GM19452 (cell line): Measurements from ENCODE around the gene ZNF212.
A peak's percentile ranks its signal among the peaks of the same experiment; 100 is the strongest.
"Not testable (repeated sequence)": the region's sequence is repeated elsewhere in the genome, so short reads cannot be mapped to it uniquely, and the experiment has no call there.

ENCODE experiments used
- ATAC-seq: cut with Tn5 transposase; IDR thresholded peaks from one replicate; pipeline ENCODE4 v1.9.1; 2021; ENCODE audit not compliant: unreplicated experiment

Gene ZNF212

DNA sequence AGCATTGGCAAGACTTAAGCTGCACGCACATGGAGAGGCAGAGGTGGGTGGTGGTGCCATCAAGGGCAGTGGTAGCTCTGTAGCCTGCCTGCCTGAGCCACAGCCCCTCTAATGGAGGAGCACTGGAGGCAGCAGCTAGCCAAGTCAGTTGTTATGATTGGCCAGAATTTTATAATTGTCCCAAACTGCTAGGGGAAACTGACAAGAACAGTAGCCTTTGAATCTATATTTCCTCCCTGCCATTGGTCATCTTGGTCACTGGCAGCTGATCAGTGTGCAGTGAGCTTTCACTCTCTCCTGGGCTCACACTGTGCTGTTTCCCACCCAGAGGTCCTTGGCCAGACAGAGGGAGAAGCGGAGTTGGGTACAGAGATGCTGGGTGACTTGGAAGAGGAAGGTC is 12.9 kb downstream of the ZNF212 start:
- ATAC-seq, result no peak

GRCh38 chr7:149253665-149254064 is 14.2 kb downstream of the ZNF212 start:
- ATAC-seq, result no peak

DNA sequence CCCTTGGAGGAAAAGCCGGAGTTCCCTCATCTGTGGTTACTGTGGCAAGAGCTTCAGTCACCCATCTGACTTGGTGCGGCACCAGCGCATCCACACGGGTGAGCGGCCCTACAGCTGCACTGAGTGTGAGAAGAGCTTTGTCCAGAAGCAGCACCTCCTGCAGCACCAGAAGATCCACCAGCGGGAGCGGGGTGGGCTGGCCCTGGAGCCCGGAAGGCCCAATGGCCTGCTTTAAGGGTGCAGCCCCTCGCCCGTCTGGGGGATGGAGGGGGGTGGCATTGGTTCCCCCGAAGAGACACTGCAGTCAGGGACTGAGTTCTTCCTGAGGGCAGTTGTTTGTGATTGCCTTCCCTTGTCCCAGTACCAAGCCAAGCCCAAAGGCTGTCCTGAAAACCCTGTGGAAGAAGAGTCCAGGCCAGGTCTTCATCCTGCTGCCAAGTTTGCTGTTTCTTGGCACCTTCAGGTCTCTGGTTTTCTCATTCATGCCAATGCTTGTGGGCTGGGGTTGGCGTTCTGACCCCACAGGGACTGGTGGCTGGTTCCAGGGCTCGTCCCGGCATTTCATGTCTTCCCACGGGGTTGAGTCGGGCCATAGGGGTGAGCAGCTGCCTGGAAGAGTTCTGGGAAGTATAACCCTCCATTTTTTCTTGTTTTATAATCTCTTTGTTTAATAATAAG is 14.9 kb downstream of the ZNF212 start:
- no peak for ATAC-seq

- no peak for ATAC-seq
Observed at GRCh38 chr7:149255174-149255573, 15.7 kb downstream of the ZNF212 start.

DNA sequence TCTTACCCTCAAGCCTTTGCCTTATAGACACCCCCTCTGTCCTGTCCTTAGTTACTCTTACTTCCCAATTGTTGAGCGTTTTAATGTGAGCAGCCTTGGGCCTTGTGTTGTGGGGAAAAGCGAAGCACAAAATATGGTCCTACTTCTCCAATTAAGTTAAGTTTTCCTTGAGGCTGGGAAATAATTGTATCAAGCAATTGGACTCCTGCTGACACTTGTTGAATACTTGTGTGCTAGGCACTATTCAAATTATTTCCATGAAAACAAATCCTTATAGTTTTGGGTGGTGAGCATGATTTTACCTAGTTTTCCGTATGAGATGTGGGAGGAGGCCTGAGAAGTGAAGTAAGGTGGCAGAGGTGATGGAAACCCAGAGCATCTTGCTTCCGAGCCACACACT is 17.1 kb downstream of the ZNF212 start:
- no peak for ATAC-seq

DNA sequence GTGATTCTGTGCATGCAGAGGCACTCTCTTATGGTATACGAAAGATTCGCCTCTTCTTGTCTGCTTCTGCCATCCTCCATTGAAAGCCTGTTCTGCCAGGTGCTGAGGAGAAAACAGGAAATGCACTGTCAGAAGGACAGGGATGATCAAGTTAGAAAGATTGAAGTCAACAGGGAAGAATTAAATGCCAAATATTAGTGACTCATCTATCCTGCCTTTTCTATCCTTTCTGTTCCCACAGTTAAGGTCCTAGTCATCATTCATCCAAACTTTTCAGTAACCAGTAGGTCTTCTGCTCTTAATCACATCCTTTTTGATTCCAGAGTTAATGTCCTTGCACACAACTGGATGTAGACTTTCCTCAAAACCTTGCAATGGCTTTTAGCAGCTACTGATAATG is 17.7 kb downstream of the ZNF212 start:
- ATAC-seq, result no peak

DNA sequence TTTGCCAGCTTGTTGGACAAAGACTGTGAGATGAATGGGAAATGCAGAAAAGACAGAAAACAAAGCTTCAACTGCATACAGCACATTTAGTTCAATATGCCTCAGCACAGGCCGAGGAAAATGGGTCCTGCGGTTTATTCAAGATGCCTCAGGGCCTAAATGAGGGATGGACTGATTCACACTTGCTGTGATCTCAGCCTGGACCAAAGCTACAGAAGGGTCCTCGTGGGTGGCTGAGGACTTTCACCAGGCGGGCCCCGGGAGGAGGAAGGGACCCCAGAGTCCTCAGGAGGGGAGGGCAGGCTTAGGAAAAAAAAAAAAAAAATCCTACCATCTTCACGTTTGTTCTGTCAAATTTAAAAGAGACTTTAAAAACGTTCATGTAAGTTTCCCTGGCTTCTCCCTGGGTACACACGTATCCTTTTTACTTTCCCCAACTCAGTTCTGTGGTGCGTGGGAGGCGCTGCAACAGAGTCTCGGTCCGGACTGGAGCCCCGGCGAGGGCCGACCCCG is 21.9 kb downstream of the ZNF212 start:
- ATAC-seq, result no peak

- ATAC-seq, result peak; percentile 85
Observed at GRCh38 chr7:149261829-149262617, 22.6 kb downstream of the ZNF212 start, which contains the start of gene ZNF783. Gene ZNF783, plus strand, starts transcription at chr7:149262196. Its CDS starts 138 bp downstream, at chr7:149262334.

GRCh38 chr7:149266451-149266850 is 27.0 kb downstream of the ZNF212 start:
- no peak for ATAC-seq

GRCh38 chr7:149267733-149268132 is 28.3 kb downstream of the ZNF212 start:
- no peak for ATAC-seq

GRCh38 chr7:149274424-149274823 is 35.0 kb downstream of the ZNF212 start:
- ATAC-seq, result not testable (repeated sequence)

DNA sequence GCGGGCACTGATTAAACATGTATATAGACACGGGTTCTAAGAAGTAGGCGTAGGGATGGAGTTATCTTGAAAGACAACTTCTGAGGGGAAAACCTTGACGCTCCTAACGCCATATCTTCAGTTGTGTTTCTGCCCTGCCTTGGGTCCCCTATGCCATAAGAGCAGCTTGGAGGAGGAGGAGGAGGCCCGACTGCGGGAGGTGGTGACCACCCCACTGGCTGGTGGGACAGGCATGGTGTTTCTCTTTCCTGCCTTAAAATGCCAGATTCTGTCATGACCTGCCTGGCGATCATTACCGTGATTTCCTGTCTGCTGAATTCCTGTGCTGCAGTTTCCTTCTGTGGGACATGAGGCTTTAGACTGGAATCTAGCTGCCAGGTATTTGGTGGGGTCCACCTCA is 38.4 kb downstream of the ZNF212 start:
- no peak for ATAC-seq

DNA sequence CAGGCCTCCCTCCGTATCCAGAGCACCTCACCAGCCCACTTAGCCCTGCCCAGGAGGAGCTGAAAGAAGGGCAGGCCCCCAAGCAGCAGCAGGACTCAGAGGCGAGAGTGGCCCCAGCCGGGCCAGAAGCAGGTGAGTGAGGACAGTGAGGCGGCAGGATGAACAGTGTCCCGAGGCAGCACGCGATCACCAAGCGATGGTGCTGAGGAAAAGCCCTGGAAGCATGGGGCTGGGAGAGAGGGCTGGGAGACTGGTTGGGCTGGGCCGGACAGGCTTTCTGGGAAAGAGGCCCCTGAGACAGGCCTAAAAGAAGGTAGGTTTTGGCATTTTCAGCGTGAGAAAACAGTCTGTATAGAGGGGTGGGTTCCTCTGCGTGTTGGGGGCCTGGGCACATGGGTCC is 38.9 kb downstream of the ZNF212 start:
- ATAC-seq, result no peak

DNA sequence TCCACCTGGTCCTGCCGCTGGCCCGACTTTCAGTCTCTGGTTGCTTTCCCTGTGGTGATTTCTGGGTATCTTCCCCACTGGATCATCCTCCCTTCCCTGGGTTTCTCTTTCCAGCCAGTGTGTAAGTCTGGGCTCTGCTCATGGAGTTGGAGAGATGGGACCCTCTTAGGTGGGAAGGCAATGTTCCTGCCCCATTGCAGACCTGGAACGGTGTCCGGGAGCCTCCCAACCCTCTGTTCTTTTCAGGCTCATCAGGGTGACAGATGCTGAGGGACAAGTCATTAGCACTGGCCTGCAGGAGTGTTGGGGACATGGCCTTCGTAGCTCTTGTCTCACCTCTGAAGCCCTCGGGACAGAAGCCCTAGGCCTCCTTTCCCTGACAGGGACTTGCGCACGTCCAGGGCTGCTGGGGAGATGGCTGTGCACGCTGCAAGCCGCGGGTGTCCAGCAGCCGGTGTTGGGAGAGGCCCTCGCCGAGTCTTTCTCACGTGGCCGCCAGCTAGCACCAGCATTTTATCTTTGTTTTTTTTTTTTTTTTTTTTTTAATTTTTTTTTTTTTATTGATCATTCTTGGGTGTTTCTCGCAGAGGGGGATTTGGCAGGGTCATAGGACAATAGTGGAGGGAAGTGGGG is 39.8 kb downstream of the ZNF212 start:
- ATAC-seq, result no peak

GRCh38 chr7:149280151-149280550 is 40.7 kb downstream of the ZNF212 start:
- no peak for ATAC-seq

DNA sequence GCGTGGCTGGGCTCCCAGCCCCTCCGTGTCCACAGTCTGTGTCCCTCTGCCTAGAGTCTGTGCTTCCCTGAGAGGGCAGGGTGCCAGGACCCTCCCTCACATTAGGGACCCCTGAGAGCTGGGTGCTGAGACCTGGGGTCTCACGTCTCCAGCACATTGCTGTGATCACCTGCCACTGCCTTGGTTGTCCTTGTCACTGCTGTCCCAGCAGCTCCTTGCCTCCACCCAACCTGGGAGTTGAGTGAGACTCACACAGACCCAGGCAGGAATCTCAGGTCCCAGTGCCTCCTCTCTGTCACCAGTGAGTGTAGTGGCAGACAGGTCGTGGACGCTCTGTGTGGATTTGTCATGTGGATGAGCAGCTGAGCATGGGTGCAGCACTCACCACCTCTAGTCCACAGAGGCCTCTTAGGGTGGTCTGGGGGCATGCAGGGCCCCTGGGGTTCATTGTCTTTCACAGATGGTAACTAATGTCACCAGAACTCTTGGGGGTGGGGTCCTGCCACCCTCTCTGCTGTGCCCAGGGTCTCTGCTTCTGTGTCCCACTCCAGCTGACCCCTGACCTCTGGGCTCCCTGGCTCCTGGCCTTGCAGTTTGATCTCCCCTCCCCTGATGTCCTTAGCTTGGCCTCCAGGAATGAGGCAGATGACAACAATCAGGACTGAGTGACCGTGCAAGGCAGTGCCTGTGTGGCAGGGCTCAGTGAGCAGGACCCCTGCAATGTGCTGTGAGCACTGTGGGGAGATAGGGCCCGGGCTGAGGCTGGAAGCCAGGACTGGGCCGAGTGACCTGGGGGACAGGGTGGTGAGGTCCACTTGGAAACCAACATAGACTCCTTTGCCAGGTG is 41.4 kb downstream of the ZNF212 start:
- ATAC-seq, result no peak

- no peak for ATAC-seq
Observed at GRCh38 chr7:149281508-149282330, 42.3 kb downstream of the ZNF212 start.

DNA sequence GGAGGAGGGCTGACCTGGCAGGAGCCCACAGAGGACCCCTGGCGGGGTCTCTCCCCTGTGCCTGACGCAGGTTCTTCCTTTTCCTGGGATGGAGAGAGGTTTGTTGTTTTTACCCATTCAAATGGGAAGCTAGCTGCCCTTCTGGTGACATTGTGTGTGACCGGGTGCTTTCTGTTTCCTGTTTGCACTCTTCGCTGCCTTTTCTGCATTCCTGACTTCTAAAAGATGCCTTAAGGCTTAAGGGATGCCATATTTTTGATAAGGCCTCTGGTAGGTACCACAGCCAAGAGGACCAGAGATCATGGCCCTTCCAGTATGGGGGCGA is 42.8 kb downstream of the ZNF212 start:
- ATAC-seq, result no peak

- no peak for ATAC-seq
Observed at GRCh38 chr7:149283321-149283720, 43.9 kb downstream of the ZNF212 start.

DNA sequence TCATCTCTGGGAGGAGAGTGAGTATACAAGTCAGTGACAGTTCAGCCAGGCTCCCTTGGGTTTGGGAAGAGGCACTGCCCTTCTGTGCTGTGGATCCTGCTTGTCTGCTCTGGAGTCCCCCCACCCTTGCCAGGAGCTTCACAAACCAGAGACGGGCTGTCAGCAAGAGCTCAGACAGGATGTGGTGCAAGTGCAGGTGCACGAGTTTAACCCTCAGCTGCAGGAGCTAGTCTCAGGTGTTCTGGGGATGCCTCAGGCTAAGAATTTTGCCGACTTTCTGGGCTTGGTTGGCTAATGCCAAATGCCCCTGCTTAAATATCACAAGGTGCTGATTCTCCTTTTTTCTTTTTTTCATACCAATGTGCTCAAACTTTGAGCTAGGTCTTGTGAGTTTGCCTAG is 44.9 kb downstream of the ZNF212 start:
- no peak for ATAC-seq
